CD14-positive monocyte (primary cell): ENCODE data around the gene CREB5. TPM values are rescaled to one million over a fixed set of nuclear protein-coding genes. Genes with fewer than 3 reads are reported as not detected.

Experiments
- DNase-seq, 3 donors: peaks; one replicate each; pipeline ENCODE4 v3.0.0-alpha.2; 2011 to 2022
- H2AFZ ChIP-seq: 2 replicates; pipeline ENCODE4 v1.6.0; 2012; ENCODE audit warnings: mild to moderate bottlenecking, low read depth, low read length, inconsistent platforms; ENCODE audit not compliant: insufficient read depth, poor library complexity, severe bottlenecking
- H3K27ac ChIP-seq, 2 donors: 1 replicate in 1 of 2; 2 replicates in 1 of 2; pipeline ENCODE4 v1.5.1; 2012 to 2013; ENCODE audit warnings: low read length in 2 of 2, control low read depth in 1 of 2, inconsistent platforms in 1 of 2, low read depth in 1 of 2, mild to moderate bottlenecking in 1 of 2
- H3K27me3 ChIP-seq, 2 donors: one replicate each; pipeline versions ENCODE4 v1.6.0 to v1.6.1; 2011 to 2013; ENCODE audit warnings: low read length in 2 of 2; ENCODE audit not compliant: control insufficient read depth in 2 of 2, insufficient read depth in 2 of 2
- H3K36me3 ChIP-seq, 2 donors: replicated peaks in 1 of 2; 1 replicate in 1 of 2; 2 replicates in 1 of 2; pipeline versions ENCODE4 v1.5.1 to v1.6.1; 2012 to 2013; ENCODE audit warnings: low read length in 2 of 2, control low read depth in 1 of 2, inconsistent platforms in 1 of 2, mild to moderate bottlenecking in 1 of 2; ENCODE audit not compliant: insufficient read depth in 2 of 2, control insufficient read depth in 1 of 2
- H3K4me1 ChIP-seq, 2 donors: 1 replicate in 1 of 2; 2 replicates in 1 of 2; pipeline versions ENCODE4 v1.5.1 to v1.6.1; 2012 to 2013; ENCODE audit warnings: low read length in 2 of 2, control low read depth in 1 of 2, inconsistent platforms in 1 of 2, mild to moderate bottlenecking in 1 of 2, moderate library complexity in 1 of 2; ENCODE audit not compliant: insufficient read depth in 2 of 2, control insufficient read depth in 1 of 2
- H3K4me2 ChIP-seq: replicated peaks from 2 replicates; pipeline ENCODE3; 2012; ENCODE audit warnings: low read length, moderate library complexity, mild to moderate bottlenecking; ENCODE audit not compliant: poor library complexity, severe bottlenecking; ENCODE audit errors: extremely low read depth
- H3K4me3 ChIP-seq, 3 experiments: fragments of 200-600 bp in 1 of 3; sonication (generic) in 1 of 3; replicated peaks in 1 of 3; 1 replicate in 2 of 3; 2 replicates in 1 of 3; pipeline ENCODE4 v1.5.1; 2011 to 2013; ENCODE audit warnings: low read length in 3 of 3, mild to moderate bottlenecking in 3 of 3, control low read depth in 2 of 3, low read depth in 2 of 3, inconsistent platforms in 1 of 3, moderate library complexity in 1 of 3
- H3K79me2 ChIP-seq: 2 replicates; pipeline ENCODE4 v1.6.0; 2012; ENCODE audit warnings: mild to moderate bottlenecking, control low read depth, inconsistent platforms, low read length, moderate library complexity; ENCODE audit not compliant: insufficient read depth
- H3K9ac ChIP-seq: 2 replicates; pipeline ENCODE4 v1.6.0; 2017; ENCODE audit warnings: low read length, mild to moderate bottlenecking; ENCODE audit not compliant: insufficient read depth, poor library complexity, severe bottlenecking
- H3K9me3 ChIP-seq, 2 donors: replicated peaks in 1 of 2; 1 replicate in 1 of 2; 2 replicates in 1 of 2; pipeline versions ENCODE4 v1.5.1 to v1.6.1; 2012 to 2013; ENCODE audit warnings: low read length in 2 of 2, control low read depth in 1 of 2; ENCODE audit not compliant: control insufficient read depth in 1 of 2, insufficient read depth in 1 of 2
- H4K20me1 ChIP-seq: 2 replicates; pipeline ENCODE4 v1.6.0; 2012; ENCODE audit warnings: mild to moderate bottlenecking, low read length, control low read depth, moderate library complexity; ENCODE audit not compliant: insufficient read depth
- H3K27ac Mint-ChIP-seq, 7 donors: one replicate each; pipeline ENCODE4 v1.8.0; 2020; ENCODE audit warnings: mild to moderate bottlenecking in 7 of 7, mixed read lengths in 7 of 7, moderate library complexity in 6 of 7, inconsistent platforms in 2 of 7
- H3K27me3 Mint-ChIP-seq, 3 donors: one replicate each; pipeline ENCODE4 v1.8.0; 2021 to 2022; ENCODE audit warnings: low read depth in 3 of 3, mild to moderate bottlenecking in 3 of 3, mixed read lengths in 3 of 3, moderate library complexity in 3 of 3, inconsistent platforms in 1 of 3
- H3K36me3 Mint-ChIP-seq, 2 donors: one replicate each; pipeline ENCODE4 v1.8.0; 2020; ENCODE audit warnings: mixed read lengths in 2 of 2, inconsistent platforms in 1 of 2, mild to moderate bottlenecking in 1 of 2
- H3K4me1 Mint-ChIP-seq: one replicate; pipeline ENCODE4 v1.8.0; 2020; ENCODE audit warnings: mild to moderate bottlenecking, mixed read lengths
- H3K4me3 Mint-ChIP-seq, 2 donors: one replicate each; pipeline ENCODE4 v1.8.0; 2020; ENCODE audit warnings: mild to moderate bottlenecking in 2 of 2, mixed read lengths in 2 of 2, moderate library complexity in 1 of 2
- H3K9me3 Mint-ChIP-seq, 7 donors: one replicate each; pipeline ENCODE4 v1.8.0; 2020 to 2022; ENCODE audit warnings: mixed read lengths in 7 of 7, mild to moderate bottlenecking in 6 of 7, moderate library complexity in 6 of 7, inconsistent platforms in 2 of 7
- CTCF ChIP-seq: fragments of 200-600 bp; IDR thresholded peaks from one replicate; pipeline ENCODE4 v1.8.0; 2022; ENCODE audit warnings: antibody characterized with exemption, mild to moderate bottlenecking
- WGBS: methylation state at CpG from one replicate; pipeline ENCODE4 v1.1.5; 2013; ENCODE audit warnings: missing lambda C conversion rate; ENCODE audit not compliant: insufficient coverage; 5-methylcytosine and 5-hydroxymethylcytosine counted together
- intact Hi-C, 2 donors: fragments of 100-400 bp; cut with micrococcal nuclease; formaldehyde crosslinking; loops; one replicate each; pipeline versions ENCODE4 v1.15.0 to v1.15.1; 2023
- polyA plus RNA-seq, 3 donors: library from polyadenylated mRNA; depleted of rRNA in 1 of 3; unstranded in 2 of 3; stranded (reverse) in 1 of 3; fragments of 300-500 nt in 2 of 3; fragments of >200 nt in 1 of 3; fragmentation: Illumina TruSeq in 2 of 3; gene quantifications; 1 replicate in 2 of 3; 2 replicates in 1 of 3; pipeline ENCODE4 v1.2.3, GENCODE V29; 2012 to 2021

CREB5 gene
- polyA plus RNA-seq, 3 donors = 25.1 to 72.3 (median 44.2) TPM

- no peak for DNase-seq
- H3K79me2 ChIP-seq = no peaks in the 10 kb centered on the region
- no peak overlapping the region for H2AFZ ChIP-seq
- H3K36me3 ChIP-seq = peaks cover 0 to 8% of the 10 kb centered on the region in 2 donors
- Mint-ChIP-seq H3K27ac (no peak overlapping the region), H3K4me1 (peaks cover 23% of the 10 kb centered on the region), H3K4me3 (no peak overlapping the region), H3K36me3 (peaks cover 41 to 46% of the 10 kb centered on the region in 2 donors), H3K9me3 (peaks cover 0 to 2% (median 0%) of the 10 kb centered on the region in 7 donors), H3K27me3 (peaks cover 2 to 3% (median 2%) of the 10 kb centered on the region in 3 donors)
- H3K9me3 ChIP-seq = no peaks in the 10 kb centered on the region
- peaks cover 99% of the 10 kb centered on the region for H4K20me1 ChIP-seq
- H3K4me1 ChIP-seq = peaks cover 6% of the 10 kb centered on the region in 2 donors
- H3K4me3 ChIP-seq = no peak overlapping the region
- no peaks in the 10 kb centered on the region for H3K27me3 ChIP-seq
- H3K27ac ChIP-seq = no peak overlapping the region
- TF ChIP-seq CTCF = no peak
- no peak overlapping the region for H3K9ac ChIP-seq
- no peak overlapping the region for H3K4me2 ChIP-seq
- WGBS = no CpG with 5 or more reads among the region's 1 CpG
- intact Hi-C loops = no loop called here
Measured at GRCh38 chr7:28768577-28769147, 356.3 kb downstream of the CREB5 start.

GRCh38 chr7:28771906-28772622 is 359.7 kb downstream of the CREB5 start:
- Mint-ChIP-seq H3K27ac (peak overlapping the region in 3 of 7 donors; percentile 26 to 77 (median 67)), H3K9me3 (peaks cover 0 to 4% (median 0%) of the 10 kb centered on the region in 7 donors), H3K27me3 (peaks cover 0 to 2% (median 0%) of the 10 kb centered on the region in 3 donors), H3K4me1 (peaks cover 23% of the 10 kb centered on the region), H3K4me3 (peak overlapping the region in 1 of 2 donors; percentile 43), H3K36me3 (peaks cover 27 to 29% of the 10 kb centered on the region in 2 donors)
- H3K27me3 ChIP-seq = no peaks in the 10 kb centered on the region
- DNase-seq = no peak
- H3K4me2 ChIP-seq = no peak overlapping the region
- H3K4me3 ChIP-seq = no peak overlapping the region
- no peak overlapping the region for H3K27ac ChIP-seq
- TF ChIP-seq CTCF = no peak
- no peaks in the 10 kb centered on the region for H3K79me2 ChIP-seq
- no peak overlapping the region for H3K9ac ChIP-seq
- intact Hi-C loops = no loop called here
- WGBS = 89% methylated on average over 7 of the region's 14 CpGs
- no peaks in the 10 kb centered on the region for H3K9me3 ChIP-seq
- peaks cover 6% of the 10 kb centered on the region in 2 donors for H3K4me1 ChIP-seq
- H3K36me3 ChIP-seq = no peaks in the 10 kb centered on the region
- H2AFZ ChIP-seq = no peak overlapping the region
- H4K20me1 ChIP-seq = peaks cover 91% of the 10 kb centered on the region
